K562 (cell line): Measurements from ENCODE around the gene SLC24A3. TPM values are rescaled to one million over a fixed set of nuclear protein-coding genes. Genes with fewer than 3 reads are reported as not detected.

Source experiments
- ATAC-seq: fragments of 200-7000 bp; cut with Tn5 transposase; 3 replicates; pipeline ENCODE4 v1.9.1; 2020; ENCODE audit warnings: moderate library complexity
- BruUV-seq: library from RNA; stranded (reverse); fragments of 400-500 nt; replicated peaks from 2 replicates; lab custom pipeline; 2021; lab: Mats Ljungman, UMichigan
- CTCF ChIA-PET: fragments of 300-600 bp; formaldehyde crosslinking; extraction: SDS; loops from one replicate; lab custom pipeline; 2021; ENCODE audit warnings: low intra/inter-chr PET ratio; lab: Yijun Ruan, JAX
- POLR2A ChIA-PET: fragments of 300-600, 350-650 bp; sonication (Branson Sonifier 250); formaldehyde crosslinking; extraction: SDS; loops from one replicate; lab custom pipeline; 2021; ENCODE audit warnings: antibody characterized with exemption, inconsistent platforms; lab: Yijun Ruan, JAX
- DNase-seq, 4 experiments: peaks; one replicate each; pipeline versions ENCODE4 v3.0.0 to v3.0.0-alpha.2; 2011 to 2018; ENCODE audit warnings: low spot score in 3 of 4, mixed read lengths in 3 of 4; ENCODE audit errors: extremely low read depth in 1 of 4
- FAIRE-seq: peaks from 2 replicates; lab custom pipeline; 2011; peaks lifted over from hg19 to GRCh38; lab: Jason Lieb, UNC
- H2AFZ ChIP-seq: 2 replicates; pipeline ENCODE4 v1.6.0; 2011; ENCODE audit warnings: low read depth, low read length, control low read depth, inconsistent platforms
- H3K27ac ChIP-seq: fragments of 200-600 bp; 3 replicates; pipeline ENCODE4 v1.8.0; 2011; ENCODE audit warnings: low read depth, mild to moderate bottlenecking, control low read depth, inconsistent platforms, low read length, moderate library complexity, mixed read lengths; ENCODE audit errors: extremely low read depth
- H3K27me3 ChIP-seq, 2 experiments: fragments of 300-600 bp in 1 of 2; 2 replicates in 1 of 2; 3 replicates in 1 of 2; pipeline versions ENCODE4 v1.6.0 to v1.8.0; 2011; ENCODE audit warnings: inconsistent platforms in 2 of 2, low read length in 2 of 2, mild to moderate bottlenecking in 1 of 2, mixed read lengths in 1 of 2, moderate library complexity in 1 of 2; ENCODE audit not compliant: control insufficient read depth in 2 of 2, insufficient read depth in 2 of 2
- H3K36me3 ChIP-seq: fragments of 300-600 bp; 3 replicates; pipeline ENCODE4 v1.8.0; 2011; ENCODE audit warnings: mild to moderate bottlenecking, low read length, inconsistent platforms; ENCODE audit not compliant: control insufficient read depth, insufficient read depth
- H3K4me1 ChIP-seq, 2 experiments: fragments of 200-600 bp in 1 of 2; replicated peaks in 1 of 2; 2 replicates in 1 of 2; 3 replicates in 1 of 2; pipeline versions ENCODE4 v1.5.1 to v1.8.0; 2011; ENCODE audit warnings: inconsistent platforms in 2 of 2, low read length in 2 of 2, mild to moderate bottlenecking in 1 of 2, mixed read lengths in 1 of 2, moderate library complexity in 1 of 2; ENCODE audit not compliant: control insufficient read depth in 2 of 2, insufficient read depth in 2 of 2
- H3K4me2 ChIP-seq: 2 replicates; pipeline ENCODE4 v1.6.1; 2011; ENCODE audit warnings: low read length, control low read depth, inconsistent platforms, mixed read lengths; ENCODE audit not compliant: insufficient read depth
- H3K4me3 ChIP-seq: fragments of 200-600 bp; sonication (generic), shearing (Covaris generic); 2 replicates; pipeline ENCODE4 v1.5.1; 2016; ENCODE audit warnings: control low read depth, inconsistent platforms
- H3K79me2 ChIP-seq: fragments of 200-600 bp; 3 replicates; pipeline ENCODE4 v1.8.0; 2011; ENCODE audit warnings: low read length, inconsistent platforms; ENCODE audit not compliant: control insufficient read depth, insufficient read depth
- H3K9ac ChIP-seq, 2 experiments: 2 replicates each; pipeline versions ENCODE4 v1.6.0 to v1.6.1; 2011; ENCODE audit warnings: low read depth in 2 of 2, low read length in 2 of 2, control low read depth in 1 of 2, inconsistent platforms in 1 of 2, mild to moderate bottlenecking in 1 of 2, mixed read lengths in 1 of 2; ENCODE audit not compliant: insufficient read depth in 1 of 2
- H3K9me1 ChIP-seq: one replicate; pipeline ENCODE4 v1.6.0; 2011; ENCODE audit warnings: inconsistent platforms, mild to moderate bottlenecking, low read length, moderate library complexity; ENCODE audit not compliant: control insufficient read depth, insufficient read depth
- H3K9me3 ChIP-seq: replicated peaks from 2 replicates; pipeline ENCODE4 v1.5.1; 2011; ENCODE audit warnings: low read depth, low read length, inconsistent platforms; ENCODE audit not compliant: control insufficient read depth, insufficient read depth
- H4K20me1 ChIP-seq: replicated peaks from 2 replicates; pipeline ENCODE4 v1.6.1; 2011; ENCODE audit warnings: low read length, inconsistent platforms, mixed read lengths; ENCODE audit not compliant: control insufficient read depth, insufficient read depth
- DPF2 ChIP-seq: fragments of 450-650 bp; IDR thresholded peaks from 2 replicates; pipeline ENCODE4 v1.6.1; 2016
- FUS ChIP-seq: fragments of 200-400 bp; formaldehyde crosslinking; optimal IDR thresholded peaks from 2 replicates; pipeline ENCODE3; 2017; ENCODE audit warnings: low read depth, low read length
- GABPB1 ChIP-seq: sonication (generic); formaldehyde crosslinking; IDR thresholded peaks from 2 replicates; pipeline ENCODE4 v1.8.0; 2022; ENCODE audit warnings: mild to moderate bottlenecking, missing genetic modification reagents
- GTF2B ChIP-seq: IDR thresholded peaks from 2 replicates; pipeline ENCODE4 v1.6.1; 2011; ENCODE audit not compliant: insufficient read length; ENCODE audit errors: extremely low read depth
- HDAC8 ChIP-seq: fragments of 450-650 bp; IDR thresholded peaks from 2 replicates; pipeline ENCODE4 v1.6.1; 2016; ENCODE audit warnings: mild to moderate bottlenecking, missing genetic modification characterization, moderate library complexity, missing compliant biosample characterization
- TAL1 ChIP-seq: fragments of 450-650 bp; IDR thresholded peaks from 2 replicates; pipeline ENCODE4 v1.6.1; 2016; ENCODE audit warnings: mild to moderate bottlenecking
- XRCC4 ChIP-seq: IDR thresholded peaks from one replicate; pipeline ENCODE4 v1.6.1; 2011; ENCODE audit not compliant: insufficient read depth, insufficient read length; ENCODE audit errors: extremely low read depth
- ZNF140 ChIP-seq: fragments of 250-450 bp; sonication (Bioruptor Pico); IDR thresholded peaks from 2 replicates; pipeline ENCODE4 v1.8.0; 2021; ENCODE audit warnings: moderate library complexity, mild to moderate bottlenecking, inconsistent platforms
- ZNF174 ChIP-seq: fragments of 250-450 bp; sonication (Bioruptor Pico); IDR thresholded peaks from 2 replicates; pipeline ENCODE4 v1.4.0; 2020; ENCODE audit warnings: mild to moderate bottlenecking
- ZNF436 ChIP-seq: fragments of 250-450, 450-650 bp; sonication (Bioruptor Pico); formaldehyde crosslinking; IDR thresholded peaks from 2 replicates; pipeline ENCODE4 v1.7.0; 2020; ENCODE audit warnings: mild to moderate bottlenecking
- ZNF507 ChIP-seq: conservative IDR thresholded peaks from 2 replicates; pipeline ENCODE4 v1.6.1; 2017; ENCODE audit warnings: missing genetic modification characterization, missing compliant biosample characterization
- ZNF764 ChIP-seq: fragments of 250-450 bp; sonication (Bioruptor Pico); IDR thresholded peaks from 2 replicates; pipeline ENCODE4 v1.4.0; 2020; ENCODE audit warnings: low read depth, mild to moderate bottlenecking, moderate library complexity
- in situ Hi-C: fragments of 300-500 bp; cut with MboI; formaldehyde crosslinking; loops from 4 replicates; pipeline ENCODE4 v1.15.0; 2018; ENCODE audit warnings: inconsistent platforms, mixed read lengths
- intact Hi-C: fragments of 100-400 bp; cut with micrococcal nuclease; formaldehyde crosslinking; loops from 2 replicates; pipeline ENCODE4 v1.14.2; 2022
- polyA plus RNA-seq, 8 experiments: library from polyadenylated mRNA; depleted of rRNA in 4 of 8; stranded (reverse) in 5 of 8; unstranded in 3 of 8; fragments of >200 nt; fragmentation: Nextera tagmentation in 2 of 8; fragmentation: Illumina TruSeq in 1 of 8; extraction: Ambion mirVana in 2 of 8; extraction: Trizol in 1 of 8; gene quantifications; 2 replicates each; pipeline versions ENCODE4 v1.2.1 to v1.2.3, GENCODE V29; 2011 to 2014; ENCODE audit warnings: inconsistent platforms in 1 of 8, missing spikeins in 1 of 8
- total RNA-seq, 7 experiments: library from RNA; depleted of rRNA in 6 of 7; stranded (reverse); fragments of >200 nt in 6 of 7; fragmentation: Illumina TruSeq in 2 of 7; extraction: Trizol in 2 of 7; gene quantifications; 2 replicates each; pipeline versions ENCODE4 v1.2.1 to v1.2.3, GENCODE V29; 2011 to 2021; ENCODE audit warnings: low replicate concordance in 1 of 7

Gene SLC24A3
- total and polyA plus RNA-seq, 9 of the 15 experiments (the other 6 are each of a cell fraction or from before 2014, with no cell fraction given), result not detected

GRCh38 chr20:19387251-19387650 is 174.8 kb downstream of the SLC24A3 start:
- CTCF ChIA-PET, result no interaction called here
- in situ Hi-C loops, result no loop called here
- H3K4me1 ChIP-seq, result no peaks in the 10 kb centered on the region
- FAIRE-seq (no peak), DNase-seq (no peak)
- H3K27me3 ChIP-seq, result no peaks in the 10 kb centered on the region
- no TSS peak for BruUV-seq
- H3K9me1 ChIP-seq, result no peaks in the 10 kb centered on the region
- no peaks in the 10 kb centered on the region for H3K9me3 ChIP-seq
- H3K36me3 ChIP-seq, result no peaks in the 10 kb centered on the region
- no peak overlapping the region for H3K27ac ChIP-seq
- TF ChIP-seq GTF2B (no peak), DPF2 (no peak), XRCC4 (no peak), ZNF764 (no peak), ZNF174 (no peak), TAL1 (no peak), FUS (no peak), HDAC8 (tag) (no peak), ZNF507 (tag) (no peak), GABPB1 (CRISPR knock-in tag) (no peak), ZNF140 (CRISPR knock-in tag) (no peak), ZNF436 (CRISPR knock-in tag) (no peak)
- TF ChIP-seq, all 486 proteins: peak for 0
- Histone ChIP-seq H4K20me1 (no peaks in the 10 kb centered on the region), H3K4me3 (no peak overlapping the region), H2AFZ (no peak overlapping the region), H3K4me2 (no peak overlapping the region), H3K9ac (no peak overlapping the region), H3K79me2 (no peaks in the 10 kb centered on the region)
- POLR2A ChIA-PET, result no interaction called here
- intact Hi-C loops, result no loop called here
- no peak for ATAC-seq
